Stimulated activated CD4-positive, alpha-beta T cell treated with anti-CD3 and anti-CD28 coated beads, Interleukin-4, amount 100 ng/mL, for 48 hours (primary cell): Measurements from ENCODE around the gene DNAJA3.

Source experiments
- DNase-seq, 2 donors: peaks; one replicate each; pipeline ENCODE4 v3.0.0-alpha.2; 2020; ENCODE audit warnings: low read depth in 2 of 2

DNAJA3 gene

DNA sequence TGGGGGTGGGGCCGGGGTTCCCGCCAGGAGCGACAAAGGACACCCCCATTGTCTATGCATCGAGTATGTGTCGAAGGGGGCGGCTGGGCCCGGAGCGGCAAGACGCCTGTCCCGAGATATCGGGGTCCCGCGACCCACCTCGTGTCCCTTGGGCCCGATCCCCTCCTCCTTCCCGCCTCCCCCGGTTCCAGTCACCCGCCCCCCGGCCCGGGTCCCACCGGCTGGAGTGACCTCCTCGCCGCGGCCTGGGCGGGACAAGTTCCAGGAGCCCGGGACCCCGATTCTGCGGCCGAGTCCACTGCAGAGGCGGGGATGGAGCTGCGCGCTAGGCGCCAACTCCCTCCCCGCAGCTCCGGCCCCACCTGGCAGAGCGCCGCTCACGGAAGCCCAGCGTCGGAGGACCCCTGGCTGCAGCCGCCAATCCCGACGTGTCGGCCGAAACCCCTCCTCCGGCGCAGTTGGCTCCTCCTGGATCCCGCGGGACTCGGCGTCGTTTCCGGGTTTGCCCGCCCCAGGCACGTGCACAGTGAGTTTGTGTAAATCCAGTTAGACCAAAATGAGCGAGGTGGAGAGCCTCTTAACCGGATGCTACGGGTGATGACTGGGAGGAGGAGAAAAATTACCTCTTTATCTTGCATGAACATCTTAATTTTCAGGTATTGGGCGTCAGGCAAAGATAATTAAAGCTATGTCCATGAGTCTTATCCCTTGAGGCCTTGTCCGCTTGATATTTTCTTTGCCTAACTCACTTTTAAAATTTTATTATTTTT, 48.7 kb downstream of the DNAJA3 start, which contains the start of gene NMRAL1:
Gene NMRAL1, minus strand, starts transcription at position 434 of the 770 bp plus-strand sequence. CDS start 493 bp downstream, outside the sequence.
- peak; percentile 89 to 90 for DNase-seq

DNA sequence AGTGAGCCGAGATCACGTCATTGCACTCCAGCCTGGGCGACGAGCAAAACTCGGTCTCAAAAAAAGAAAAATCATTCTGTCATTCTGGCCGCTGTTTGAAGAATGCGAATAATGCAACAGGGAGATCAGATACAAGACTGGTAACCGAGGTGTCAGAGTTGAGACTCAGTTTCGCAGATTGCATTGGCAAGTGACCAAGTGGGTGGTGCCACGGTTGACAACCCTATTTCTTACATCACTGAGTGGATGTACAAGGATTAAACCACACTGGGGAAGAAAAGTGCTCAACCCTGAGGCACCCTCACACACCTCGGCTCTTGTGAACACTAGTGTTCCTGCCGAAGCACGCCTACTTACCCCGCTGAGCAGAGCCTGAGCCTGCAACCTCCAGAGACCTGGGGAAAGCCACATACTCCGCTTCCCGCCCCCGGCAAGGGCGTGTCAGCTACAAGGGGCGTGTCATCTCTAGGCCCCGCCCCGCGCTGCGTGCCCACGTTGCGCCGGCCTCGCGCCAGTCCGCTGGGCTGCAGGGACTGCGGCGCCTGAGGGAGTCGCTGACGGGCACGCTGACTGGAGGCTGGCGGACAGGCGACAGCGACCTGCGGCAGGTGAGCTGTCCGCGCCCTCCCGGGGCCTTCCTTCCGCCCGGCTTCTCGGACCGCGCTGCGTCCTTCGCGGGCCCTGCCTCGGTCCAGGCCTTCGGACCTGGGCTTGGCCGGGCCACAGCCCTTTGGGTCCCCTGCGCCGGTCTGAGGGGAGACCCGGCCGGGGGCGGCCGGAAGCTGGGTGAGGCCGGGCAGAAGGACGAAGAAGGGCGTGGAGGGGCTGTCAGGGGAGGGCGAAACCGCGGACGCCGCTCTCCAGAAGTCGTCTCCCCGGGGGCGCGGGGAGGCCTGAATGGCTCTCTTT, 50.5 kb downstream of the DNAJA3 start, which contains the start of gene HMOX2:
Gene HMOX2, plus strand, starts transcription at position 519 of the 909 bp plus-strand sequence. CDS start 29,127 bp downstream, outside the sequence.
- DNase-seq, result peak; percentile 87 to 93

DNA sequence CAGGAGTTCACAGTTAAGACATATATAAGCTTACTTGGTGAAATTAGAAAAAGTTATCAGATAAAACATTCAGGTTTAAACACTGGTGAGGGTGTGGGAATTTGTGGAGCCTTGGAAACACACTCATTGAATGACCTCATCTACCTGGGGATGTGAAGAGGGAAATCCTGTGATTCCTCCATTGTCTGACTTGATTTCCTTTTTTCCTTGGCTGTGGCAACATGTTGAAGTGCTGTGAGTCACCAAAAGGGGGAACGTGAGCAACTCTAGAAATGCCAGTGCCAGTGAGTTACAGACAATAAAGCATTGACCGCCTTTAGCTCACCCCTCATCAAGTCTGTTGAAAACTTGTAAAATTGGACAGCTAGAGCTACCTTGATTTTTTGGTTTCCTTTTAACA, 52.3 kb downstream of the DNAJA3 start:
- no peak for DNase-seq

- DNase-seq, result no peak
Observed at GRCh38 chr16:4481526-4481925, 55.9 kb downstream of the DNAJA3 start.

- no peak for DNase-seq
Observed at GRCh38 chr16:4481963-4482362, 56.3 kb downstream of the DNAJA3 start.

- no peak for DNase-seq
Observed at GRCh38 chr16:4486126-4486893, 60.6 kb downstream of the DNAJA3 start.

DNA sequence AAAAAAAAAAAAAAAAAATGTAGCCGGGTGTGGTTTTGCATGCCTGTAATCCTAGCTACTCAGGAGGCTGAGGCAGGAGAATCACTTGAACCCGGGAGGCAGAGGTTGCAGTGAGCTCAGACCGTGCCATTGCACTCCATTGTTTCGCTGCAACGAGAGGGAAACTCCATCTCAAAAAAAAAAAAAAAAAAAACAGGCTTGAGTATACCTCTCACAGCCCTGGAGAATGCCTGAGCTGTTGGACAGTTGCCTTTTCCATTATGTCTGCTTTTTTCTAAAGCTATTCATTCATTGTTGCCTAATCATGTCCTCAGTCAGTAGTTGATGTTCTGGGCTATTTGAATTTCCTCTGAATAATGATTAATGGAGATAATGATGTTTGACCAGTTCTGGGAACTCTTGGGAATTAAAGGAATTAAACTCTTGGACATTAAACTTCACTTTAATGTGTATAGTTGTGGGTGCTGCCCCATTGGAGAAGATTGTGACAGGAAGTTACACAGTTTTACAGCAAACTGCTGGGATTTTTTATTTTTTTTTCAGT, 62.4 kb downstream of the DNAJA3 start:
- no peak for DNase-seq

DNA sequence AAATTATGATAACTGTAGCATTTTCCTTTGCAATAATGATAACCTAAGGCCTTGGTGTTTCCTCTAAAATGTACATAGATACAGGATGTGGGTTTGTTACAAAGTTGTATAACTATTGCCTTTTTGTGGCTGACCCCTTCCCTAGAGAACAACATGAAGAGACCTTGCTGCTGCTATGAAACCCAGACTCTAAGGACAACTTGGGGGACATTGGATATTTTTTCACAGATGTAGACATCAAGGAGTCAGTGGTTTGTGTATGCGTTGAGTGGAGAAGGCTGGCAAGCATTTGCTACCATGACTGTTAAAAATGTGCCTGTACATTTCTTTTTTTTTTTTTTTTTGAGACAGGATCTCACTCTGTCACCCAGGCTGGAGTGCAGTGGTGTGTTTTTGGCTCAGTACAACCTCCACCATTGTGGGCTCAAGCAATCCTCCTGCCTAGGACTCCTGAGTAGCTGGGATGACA, 62.9 kb downstream of the DNAJA3 start:
- no peak for DNase-seq

DNA sequence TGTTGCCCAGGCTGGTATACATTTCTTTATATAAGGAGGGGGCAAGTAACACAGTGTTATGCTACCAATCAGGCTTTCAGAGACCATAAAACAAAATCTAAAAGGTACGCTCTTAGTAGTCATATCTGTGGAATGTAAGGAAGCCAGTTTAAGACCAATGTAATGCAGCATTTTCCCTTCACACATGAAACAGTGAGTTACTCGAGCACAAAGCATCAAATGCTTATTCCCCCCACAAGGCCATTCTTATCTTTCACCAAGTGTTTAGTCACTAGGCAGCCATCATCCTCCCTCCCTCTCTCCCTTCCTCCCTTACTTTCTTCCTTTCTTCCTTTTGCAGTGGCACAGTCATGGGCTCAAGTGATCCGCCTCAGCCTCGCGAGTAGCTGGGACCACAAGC, 63.4 kb downstream of the DNAJA3 start:
- DNase-seq, result no peak

GRCh38 chr16:4491898-4492297, 66.2 kb downstream of the DNAJA3 start:
- DNase-seq, result no peak

DNA sequence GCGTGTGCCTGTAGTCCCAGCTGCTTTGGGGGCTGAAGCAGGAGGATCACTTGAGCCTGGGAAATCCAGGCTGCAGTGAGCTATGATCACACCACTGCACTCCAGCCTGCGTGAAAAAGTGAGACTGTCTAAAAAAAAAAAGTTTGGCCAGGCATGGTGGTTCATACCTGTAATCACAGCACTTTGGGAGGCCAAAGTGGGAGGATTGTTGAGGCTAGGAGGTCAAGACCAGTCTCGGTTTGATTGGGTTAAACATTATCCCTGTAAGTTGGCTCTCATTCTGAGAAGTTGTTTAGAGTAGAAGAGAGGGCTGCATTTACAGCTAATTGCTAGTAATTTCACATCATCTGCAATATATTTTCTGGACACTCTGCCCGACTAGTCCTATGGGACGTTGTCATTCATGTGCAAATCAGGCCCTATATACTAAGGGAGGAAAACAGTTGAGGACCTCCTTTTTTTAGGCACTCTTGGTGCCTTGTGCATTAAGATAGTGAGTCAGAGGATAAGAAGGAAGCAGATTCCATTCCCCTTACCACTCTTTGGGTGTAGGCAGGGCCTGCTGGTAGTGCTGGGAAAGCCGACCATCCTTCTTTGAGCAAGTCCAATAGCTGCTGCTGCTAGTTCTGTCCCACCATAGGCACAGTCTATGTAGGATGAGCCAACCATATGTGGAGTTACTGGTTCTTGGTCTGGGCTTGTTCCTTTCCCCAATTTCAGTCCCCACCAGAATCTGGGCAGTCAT, 69.2 kb downstream of the DNAJA3 start:
- no peak for DNase-seq

- no peak for DNase-seq
Observed at GRCh38 chr16:4495766-4496165, 70.1 kb downstream of the DNAJA3 start.

DNA sequence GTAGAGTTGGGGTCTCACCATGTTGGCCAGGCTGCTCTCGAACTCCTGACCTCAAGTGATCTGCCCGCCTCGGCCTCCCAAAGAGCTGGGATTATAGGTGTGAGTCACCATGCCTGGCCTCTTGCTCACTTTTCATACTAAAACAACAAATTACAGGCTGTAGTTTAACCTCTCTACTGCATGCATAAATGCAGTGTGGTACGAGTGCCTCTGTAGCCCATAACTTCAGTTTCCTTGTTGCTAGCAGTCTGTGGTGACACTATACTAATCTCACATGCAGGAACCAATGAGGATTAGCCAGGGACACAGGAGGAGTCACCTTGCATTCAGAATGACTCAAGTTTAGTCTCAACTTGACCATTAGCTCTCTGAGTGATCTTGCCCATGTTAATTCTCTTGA, 70.6 kb downstream of the DNAJA3 start:
- DNase-seq, result no peak

DNA sequence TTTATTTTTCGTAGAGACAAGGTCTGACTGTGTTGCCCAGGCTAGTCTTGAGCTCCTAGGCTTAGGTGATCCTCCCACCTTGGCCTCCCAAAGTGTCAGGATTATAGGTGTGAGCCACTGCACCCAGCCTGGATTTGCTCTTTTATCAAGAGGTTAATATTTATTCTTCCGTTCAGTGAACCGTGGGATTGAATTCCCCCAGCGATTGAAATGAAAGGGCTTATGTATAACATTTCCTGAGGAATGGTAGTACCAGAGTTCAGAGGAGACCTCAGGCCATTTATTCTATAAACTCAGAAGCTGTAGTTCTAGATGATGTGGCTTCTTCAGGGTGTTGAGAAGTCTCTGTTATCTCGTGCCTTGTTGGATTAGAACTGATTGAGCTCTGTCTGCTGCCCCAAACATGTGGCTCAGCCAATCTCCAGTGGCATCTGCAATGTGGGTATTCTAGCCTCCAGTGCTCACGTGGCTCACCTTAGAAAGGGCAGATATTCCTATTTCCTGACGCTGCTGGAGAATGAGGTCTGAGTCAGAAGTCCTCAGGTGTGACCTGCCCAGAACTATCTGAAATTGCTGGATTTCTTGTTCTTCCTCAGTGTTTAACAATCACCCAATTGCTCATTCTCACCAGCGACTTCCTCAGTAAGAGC, 73.0 kb downstream of the DNAJA3 start:
- DNase-seq, result no peak

GRCh38 chr16:4499196-4499555, 73.5 kb downstream of the DNAJA3 start:
- DNase-seq, result no peak

GRCh38 chr16:4500272-4500671, 74.6 kb downstream of the DNAJA3 start:
- DNase-seq, result no peak

GRCh38 chr16:4501071-4501478, 75.4 kb downstream of the DNAJA3 start:
- no peak for DNase-seq

- DNase-seq, result peak; percentile 37 to 38
Observed at GRCh38 chr16:4505356-4506147, 79.9 kb downstream of the DNAJA3 start.
